Psoas muscle (tissue), 8 donors: ENCODE measurements around the gene HCN4. TPM values are rescaled to one million over a fixed set of nuclear protein-coding genes. Genes with fewer than 3 reads are reported as not detected.

Experiments
- ATAC-seq, 4 donors: fragments of 200-7000 bp; cut with Tn5 transposase; one replicate each; pipeline ENCODE4 v1.9.1; 2020; ENCODE audit warnings: moderate library complexity in 3 of 4, mild to moderate bottlenecking in 2 of 4
- DNase-seq, 2 donors: peaks; one replicate each; pipeline ENCODE4 v3.0.0-alpha.2; 2020
- H3K27ac ChIP-seq: fragments of 200-600 bp; one replicate; pipeline ENCODE4 v1.8.0; 2022
- H3K27me3 ChIP-seq, 3 donors: fragments of 200-600 bp in 1 of 3; one replicate each; pipeline versions ENCODE4 v1.6.1 to v1.8.0; 2013 to 2022; ENCODE audit warnings: low read length in 2 of 3, mild to moderate bottlenecking in 2 of 3, moderate library complexity in 1 of 3; ENCODE audit not compliant: insufficient read depth in 3 of 3
- H3K36me3 ChIP-seq, 2 donors: fragments of 200-600 bp in 1 of 2; one replicate each; pipeline versions ENCODE4 v1.6.1 to v1.8.0; 2013 to 2022; ENCODE audit warnings: low read depth in 1 of 2, mild to moderate bottlenecking in 1 of 2, moderate library complexity in 1 of 2; ENCODE audit not compliant: insufficient read depth in 1 of 2
- H3K4me1 ChIP-seq: fragments of 200-600 bp; one replicate; pipeline ENCODE4 v1.8.0; 2022
- H3K4me3 ChIP-seq: fragments of 200-600 bp; one replicate; pipeline ENCODE4 v1.8.0; 2022; ENCODE audit warnings: mild to moderate bottlenecking
- H3K9me3 ChIP-seq: fragments of 200-600 bp; one replicate; pipeline ENCODE4 v1.8.0; 2022
- CTCF ChIP-seq: fragments of 200-600 bp; IDR thresholded peaks from one replicate; pipeline ENCODE4 v1.8.0; 2022; ENCODE audit warnings: antibody characterized with exemption
- WGBS, 3 donors: extraction: QIAGEN DNeasy Blood & Tissue Kit; methylation state at CpG; one replicate each; pipeline versions ENCODE4 v1.1.6 to v1.1.7; 2013; 5-methylcytosine and 5-hydroxymethylcytosine counted together
- intact Hi-C, 2 donors: fragments of 100-400 bp; cut with DNase I; formaldehyde crosslinking; loops; one replicate each; pipeline versions ENCODE4 v1.11.0 to v1.14.2; 2022
- polyA plus RNA-seq, 3 donors: library from polyadenylated mRNA; stranded (reverse); fragments of 200-250 nt; gene quantifications; one replicate each; pipeline ENCODE4 v1.2.3, GENCODE V29; 2013
- total RNA-seq, 4 donors: library from RNA; stranded (reverse); fragmentation: NEBNext Ultra II Directional in 2 of 4; extraction: Animal tissue kit (Norgen Biotek cat#: 25700) in 2 of 4; gene quantifications; one replicate each; pipeline versions ENCODE4 v1.2.1 to v1.2.4, GENCODE V29; 2021 to 2023
- donor health status: healthy with polysubstance abuse.
- donor health status: DM: no; HTN: no; CAD: no; lungs with moderate emphysema.
- donor health status: Bipolar disorder and iron deficiency.
- donor health status: healthy.
- donor health status: DM: yes; HTN: yes; CAD: no.
- donor health status: DM: no; HTN: no; CAD: no.
- donor health status: DM: no; HTN: no; CAD: no.
- donor health status: DM: yes; HTN: yes; CAD: no.

The HCN4 gene
- total and polyA plus RNA-seq, 7 donors: not detected

- no peaks in the 10 kb centered on the region for H3K4me1 ChIP-seq
Observed at GRCh38 chr15:73391128-73391872, 22.5 kb upstream of the HCN4 start.

GRCh38 chr15:73389971-73390544 is 21.3 kb upstream of the HCN4 start:
- no peak for TF ChIP-seq CTCF
- H3K27me3 ChIP-seq: peaks cover 0 to 29% (median 3%) of the 10 kb centered on the region in 3 donors
- no peaks in the 10 kb centered on the region for H3K36me3 ChIP-seq
- DNase-seq (no peak), ATAC-seq (no peak)
- intact Hi-C loops: no loop called here
- no peaks in the 10 kb centered on the region for H3K9me3 ChIP-seq
- no peaks in the 10 kb centered on the region for H3K4me1 ChIP-seq
- no peak overlapping the region for H3K4me3 ChIP-seq
- 87 to 91% (median 90%) methylated on average over 2 of the region's 2 CpGs for WGBS, 3 donors
- H3K27ac ChIP-seq: no peak overlapping the region

More at GRCh38 chr15:73391128-73391872, 22.5 kb upstream of the HCN4 start:
- no peaks in the 10 kb centered on the region for H3K36me3 ChIP-seq
- H3K4me3 ChIP-seq: no peak overlapping the region
- TF ChIP-seq CTCF: no peak
- peaks cover 0 to 17% (median 2%) of the 10 kb centered on the region in 3 donors for H3K27me3 ChIP-seq
- DNase-seq (no peak), ATAC-seq (no peak)
- intact Hi-C loops: no loop called here
- no peak overlapping the region for H3K27ac ChIP-seq
- H3K9me3 ChIP-seq: no peaks in the 10 kb centered on the region
- WGBS, 3 donors: 44 to 45% (median 44%) methylated on average over 7 of the region's 7 CpGs

GRCh38 chr15:73389539-73389938 is 20.8 kb upstream of the HCN4 start:
- H3K4me3 ChIP-seq: no peak overlapping the region
- H3K4me1 ChIP-seq: no peaks in the 10 kb centered on the region
- ATAC-seq: no peak
- 65 to 83% (median 79%) methylated on average over 2 of the region's 2 CpGs for WGBS, 3 donors
- no peaks in the 10 kb centered on the region for H3K9me3 ChIP-seq
- TF ChIP-seq CTCF: no peak
- DNase-seq: no peak
- H3K36me3 ChIP-seq: no peaks in the 10 kb centered on the region
- intact Hi-C loops: no loop called here
- H3K27me3 ChIP-seq: peaks cover 0 to 34% (median 3%) of the 10 kb centered on the region in 3 donors
- H3K27ac ChIP-seq: no peak overlapping the region

- TF ChIP-seq CTCF: no peak
- Histone ChIP-seq H3K9me3 (no peaks in the 10 kb centered on the region), H3K4me3 (no peak overlapping the region), H3K36me3 (no peaks in the 10 kb centered on the region), H3K4me1 (no peaks in the 10 kb centered on the region), H3K27ac (no peak overlapping the region), H3K27me3 (peaks cover 0 to 25% (median 3%) of the 10 kb centered on the region in 3 donors)
- WGBS, 3 donors: 52 to 67% (median 56%) methylated on average over 7 of the region's 7 CpGs
- DNase-seq (no peak), ATAC-seq (no peak)
- intact Hi-C loops: no loop called here
Observed at GRCh38 chr15:73388256-73388781, 19.6 kb upstream of the HCN4 start.
